Breast epithelium (tissue), 3 donors: ENCODE results near the gene RPL13.

ENCODE experiments used
- POLR2A ChIP-seq: fragments of 450-650 bp; IDR thresholded peaks from one replicate; pipeline ENCODE4 v1.6.1; 2016; ENCODE audit warnings: antibody characterized with exemption, mild to moderate bottlenecking, moderate library complexity
- POLR2AphosphoS5 ChIP-seq, 3 donors: sonication (generic); formaldehyde crosslinking; IDR thresholded peaks; one replicate each; pipeline ENCODE4 v1.6.1; 2017; ENCODE audit warnings: antibody characterized with exemption in 3 of 3
- TF ChIP-seq, protein P1 (sequence below), 3 donors: fragments of 450-650 bp; IDR thresholded peaks; one replicate each; pipeline ENCODE4 v1.5.1; 2016 to 2017; ENCODE audit warnings: antibody characterized with exemption in 3 of 3, mild to moderate bottlenecking in 3 of 3, moderate library complexity in 3 of 3

DNA sequence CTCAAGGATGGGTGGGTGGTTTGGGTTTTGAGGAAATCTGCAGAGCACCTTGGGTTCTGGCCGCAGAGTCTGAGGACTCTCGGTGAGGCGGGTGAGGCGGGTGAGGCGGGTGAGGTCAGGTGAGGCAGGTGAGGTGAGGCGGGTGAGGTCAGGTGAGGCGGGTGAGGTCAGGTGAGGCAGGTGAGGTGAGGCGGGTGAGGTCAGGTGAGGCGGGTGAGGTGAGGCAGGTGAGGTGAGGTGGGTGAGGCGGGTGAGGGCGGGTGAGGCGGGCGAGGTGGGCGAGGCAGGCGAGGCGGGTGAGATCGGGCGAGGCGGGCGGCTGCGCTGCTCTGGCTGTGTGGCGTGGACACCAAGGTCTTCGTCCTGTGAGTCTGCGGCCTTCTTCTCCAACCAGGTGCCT is 24.1 kb upstream of the RPL13 start:
- TF ChIP-seq, protein P1, sequence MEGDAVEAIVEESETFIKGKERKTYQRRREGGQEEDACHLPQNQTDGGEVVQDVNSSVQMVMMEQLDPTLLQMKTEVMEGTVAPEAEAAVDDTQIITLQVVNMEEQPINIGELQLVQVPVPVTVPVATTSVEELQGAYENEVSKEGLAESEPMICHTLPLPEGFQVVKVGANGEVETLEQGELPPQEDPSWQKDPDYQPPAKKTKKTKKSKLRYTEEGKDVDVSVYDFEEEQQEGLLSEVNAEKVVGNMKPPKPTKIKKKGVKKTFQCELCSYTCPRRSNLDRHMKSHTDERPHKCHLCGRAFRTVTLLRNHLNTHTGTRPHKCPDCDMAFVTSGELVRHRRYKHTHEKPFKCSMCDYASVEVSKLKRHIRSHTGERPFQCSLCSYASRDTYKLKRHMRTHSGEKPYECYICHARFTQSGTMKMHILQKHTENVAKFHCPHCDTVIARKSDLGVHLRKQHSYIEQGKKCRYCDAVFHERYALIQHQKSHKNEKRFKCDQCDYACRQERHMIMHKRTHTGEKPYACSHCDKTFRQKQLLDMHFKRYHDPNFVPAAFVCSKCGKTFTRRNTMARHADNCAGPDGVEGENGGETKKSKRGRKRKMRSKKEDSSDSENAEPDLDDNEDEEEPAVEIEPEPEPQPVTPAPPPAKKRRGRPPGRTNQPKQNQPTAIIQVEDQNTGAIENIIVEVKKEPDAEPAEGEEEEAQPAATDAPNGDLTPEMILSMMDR (IDR thresholded peaks at IDR 0.05), result no peak
- no peak for TF ChIP-seq POLR2A
- no peak for TF ChIP-seq POLR2AphosphoS5 (IDR thresholded peaks at IDR 0.05)
